Measurements from ENCODE around the gene ALPK1.

GRCh38 chr4:112332398-112332797, 35.2 kb downstream of the ALPK1 start:
- TF ChIP-seq POLR2AphosphoS5 (IDR thresholded peaks at IDR 0.05) (no peak), CTCF (IDR thresholded peaks at IDR 0.05) (no peak), POLR2A (IDR thresholded peaks at IDR 0.05) (no peak), EP300 (IDR thresholded peaks at IDR 0.05) (no peak)
